Epithelial cell of proximal tubule (primary cell): ENCODE measurements around the gene SMIM5. TPM values are rescaled to one million over a fixed set of nuclear protein-coding genes. Genes with fewer than 3 reads are reported as not detected.
A peak's percentile ranks its signal among the peaks of the same experiment; 100 is the strongest.

Source experiments
- DNase-seq: peaks from one replicate; pipeline ENCODE4 v3.0.0-alpha.2; 2011; ENCODE audit warnings: low read depth
- H3K4me3 ChIP-seq: 2 replicates; pipeline ENCODE4 v1.5.1; 2011; ENCODE audit warnings: low read depth, mild to moderate bottlenecking, low read length
- total RNA-seq: library from RNA; depleted of rRNA; stranded (reverse); fragments of >200 nt; gene quantifications from 2 replicates; pipeline ENCODE4 v1.2.3, GENCODE V29; 2015
- TF ChIP-seq, protein P1 (sequence below): conservative IDR thresholded peaks from 2 replicates; pipeline ENCODE4 v1.5.1; 2012; ENCODE audit warnings: low read depth, mild to moderate bottlenecking, low read length

Gene SMIM5, protein sequence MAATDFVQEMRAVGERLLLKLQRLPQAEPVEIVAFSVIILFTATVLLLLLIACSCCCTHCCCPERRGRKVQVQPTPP
- total RNA-seq: 0.63 and 0.94 TPM in 2 replicates

DNA sequence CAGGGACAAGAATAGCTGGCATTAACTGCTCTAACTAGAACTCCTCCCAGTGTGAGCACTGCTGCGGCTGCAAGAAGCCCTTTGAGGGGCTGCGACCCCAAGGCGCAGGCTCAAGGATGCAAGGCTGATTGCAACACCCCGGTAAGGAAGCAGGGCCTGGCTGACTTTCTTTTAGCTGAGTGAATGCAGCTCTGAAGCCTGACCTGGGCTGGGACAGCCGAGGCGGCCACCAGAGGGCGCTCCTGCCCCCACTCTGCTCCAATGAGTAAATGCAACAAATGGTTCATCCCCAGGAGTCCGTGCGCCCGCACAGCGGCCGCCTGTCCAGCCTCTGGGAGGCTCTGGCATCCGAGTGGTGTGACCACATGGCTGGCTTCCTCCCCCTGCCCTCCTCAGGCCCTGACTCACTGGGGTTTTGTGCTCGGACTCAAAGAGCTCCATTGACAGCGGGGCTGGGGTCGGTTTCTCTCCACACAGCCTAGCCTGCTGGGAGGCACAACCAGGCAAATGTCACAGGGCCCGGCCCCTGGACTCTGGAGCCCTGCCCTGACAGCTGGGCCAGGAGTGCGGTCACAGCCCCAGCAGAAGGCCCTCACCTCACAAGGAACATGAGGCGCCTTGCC is at the start of gene SMIM5:
Gene SMIM5 (plus strand): TSS at position 572 of the 623 bp plus-strand sequence. CDS start 6,768 bp downstream, outside the sequence.
- DNase-seq: peak; percentile 25
- no peak within 1 kb of the TSS for H3K4me3 ChIP-seq
- TF ChIP-seq, protein P1, sequence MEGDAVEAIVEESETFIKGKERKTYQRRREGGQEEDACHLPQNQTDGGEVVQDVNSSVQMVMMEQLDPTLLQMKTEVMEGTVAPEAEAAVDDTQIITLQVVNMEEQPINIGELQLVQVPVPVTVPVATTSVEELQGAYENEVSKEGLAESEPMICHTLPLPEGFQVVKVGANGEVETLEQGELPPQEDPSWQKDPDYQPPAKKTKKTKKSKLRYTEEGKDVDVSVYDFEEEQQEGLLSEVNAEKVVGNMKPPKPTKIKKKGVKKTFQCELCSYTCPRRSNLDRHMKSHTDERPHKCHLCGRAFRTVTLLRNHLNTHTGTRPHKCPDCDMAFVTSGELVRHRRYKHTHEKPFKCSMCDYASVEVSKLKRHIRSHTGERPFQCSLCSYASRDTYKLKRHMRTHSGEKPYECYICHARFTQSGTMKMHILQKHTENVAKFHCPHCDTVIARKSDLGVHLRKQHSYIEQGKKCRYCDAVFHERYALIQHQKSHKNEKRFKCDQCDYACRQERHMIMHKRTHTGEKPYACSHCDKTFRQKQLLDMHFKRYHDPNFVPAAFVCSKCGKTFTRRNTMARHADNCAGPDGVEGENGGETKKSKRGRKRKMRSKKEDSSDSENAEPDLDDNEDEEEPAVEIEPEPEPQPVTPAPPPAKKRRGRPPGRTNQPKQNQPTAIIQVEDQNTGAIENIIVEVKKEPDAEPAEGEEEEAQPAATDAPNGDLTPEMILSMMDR: peak; percentile 87

DNA sequence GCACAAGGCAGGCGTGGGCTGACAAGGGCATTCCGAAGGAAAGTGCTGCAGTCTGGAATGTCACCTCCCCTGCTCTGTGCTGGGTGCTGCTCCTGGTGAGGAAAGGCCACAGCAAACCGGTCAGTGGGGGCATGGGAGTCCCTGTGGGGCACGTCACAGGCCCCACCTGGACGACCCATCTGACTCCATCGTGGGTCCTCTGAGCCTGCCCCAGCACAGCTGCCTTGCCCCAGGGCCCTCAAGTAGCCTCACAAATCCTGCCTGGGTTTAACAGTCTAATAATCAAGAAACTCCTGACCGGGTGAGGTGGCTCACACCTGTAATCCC is 48.4 kb upstream of the SMIM5 start:
- no peak for DNase-seq
- no peak overlapping the region for H3K4me3 ChIP-seq
- TF ChIP-seq, protein P1: no peak

DNA sequence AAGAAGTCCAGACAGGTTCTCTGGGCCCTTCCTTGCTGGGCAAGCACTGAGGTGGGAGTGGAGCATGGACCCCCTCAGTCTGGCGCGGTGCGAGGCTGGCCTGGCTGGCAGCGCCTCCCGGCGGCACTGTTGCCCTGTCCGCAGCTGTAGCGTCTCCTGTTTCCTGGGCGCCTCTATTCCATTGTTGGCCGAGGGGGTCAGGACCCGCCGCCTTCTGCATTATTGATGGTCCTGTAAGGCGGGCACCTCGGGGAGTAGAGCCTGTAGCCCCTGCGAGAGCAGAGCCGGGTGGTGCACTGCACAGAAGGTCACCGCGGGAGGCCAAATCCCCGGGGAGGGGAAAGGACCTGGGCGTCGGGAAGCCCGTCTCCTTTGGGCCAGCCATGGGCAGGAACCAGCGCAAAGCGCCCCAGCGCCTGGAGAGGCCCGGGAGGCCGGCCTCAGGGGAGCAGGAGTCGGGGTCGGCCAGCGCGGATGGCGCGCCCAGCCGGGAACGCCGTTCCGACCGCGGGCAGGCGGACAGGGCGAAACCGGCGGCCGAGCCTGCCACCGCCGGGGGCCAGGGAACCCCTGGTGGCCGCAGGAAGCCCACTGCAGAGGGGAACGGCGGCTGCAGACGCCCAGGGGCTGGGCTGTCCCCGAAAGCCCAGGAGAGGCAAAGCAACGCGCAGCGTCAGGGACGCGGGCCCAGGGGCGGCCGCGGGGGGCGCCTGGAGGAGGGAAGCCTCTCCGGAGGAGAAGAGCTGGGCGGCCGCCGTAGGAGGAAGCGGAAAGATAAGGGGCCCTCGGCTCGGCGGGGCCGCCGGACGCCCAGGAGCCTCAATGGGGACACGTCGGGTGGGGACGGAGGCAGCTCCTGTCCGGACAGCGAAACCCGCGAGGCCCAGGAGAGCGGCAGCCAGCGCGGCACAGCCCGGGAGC is 45.3 kb upstream of the SMIM5 start, which contains the start of gene MYO15B:
Gene MYO15B (plus strand): TSS at position 126 of the 921 bp plus-strand sequence. CDS start 258 bp downstream, at position 384.
- no peak for DNase-seq
- TF ChIP-seq, protein P1: no peak
- no peak within 1 kb of the TSS for H3K4me3 ChIP-seq

DNA sequence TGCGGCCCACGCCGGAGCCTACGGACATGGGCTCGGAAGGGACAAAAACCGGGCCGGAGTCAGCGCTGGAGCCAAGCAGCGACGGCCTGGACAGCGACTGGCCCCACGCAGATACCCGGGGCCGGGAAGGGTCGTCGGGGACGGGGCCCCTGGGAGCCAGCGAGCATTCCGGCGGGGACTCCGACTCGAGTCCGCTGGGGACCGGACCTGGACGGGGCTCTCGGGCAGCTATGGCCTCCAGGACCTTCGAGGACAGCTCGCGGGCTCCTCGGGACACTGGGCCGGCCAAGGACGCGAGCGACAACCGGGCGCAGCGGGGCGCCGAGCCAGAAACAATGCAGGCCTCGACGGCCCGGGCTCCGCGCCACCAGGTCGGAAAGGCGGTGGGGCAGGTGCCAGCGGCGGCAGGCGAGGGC is 44.6 kb upstream of the SMIM5 start:
- peak overlapping the region; percentile 16 for H3K4me3 ChIP-seq
- no peak for DNase-seq
- TF ChIP-seq, protein P1: no peak

DNA sequence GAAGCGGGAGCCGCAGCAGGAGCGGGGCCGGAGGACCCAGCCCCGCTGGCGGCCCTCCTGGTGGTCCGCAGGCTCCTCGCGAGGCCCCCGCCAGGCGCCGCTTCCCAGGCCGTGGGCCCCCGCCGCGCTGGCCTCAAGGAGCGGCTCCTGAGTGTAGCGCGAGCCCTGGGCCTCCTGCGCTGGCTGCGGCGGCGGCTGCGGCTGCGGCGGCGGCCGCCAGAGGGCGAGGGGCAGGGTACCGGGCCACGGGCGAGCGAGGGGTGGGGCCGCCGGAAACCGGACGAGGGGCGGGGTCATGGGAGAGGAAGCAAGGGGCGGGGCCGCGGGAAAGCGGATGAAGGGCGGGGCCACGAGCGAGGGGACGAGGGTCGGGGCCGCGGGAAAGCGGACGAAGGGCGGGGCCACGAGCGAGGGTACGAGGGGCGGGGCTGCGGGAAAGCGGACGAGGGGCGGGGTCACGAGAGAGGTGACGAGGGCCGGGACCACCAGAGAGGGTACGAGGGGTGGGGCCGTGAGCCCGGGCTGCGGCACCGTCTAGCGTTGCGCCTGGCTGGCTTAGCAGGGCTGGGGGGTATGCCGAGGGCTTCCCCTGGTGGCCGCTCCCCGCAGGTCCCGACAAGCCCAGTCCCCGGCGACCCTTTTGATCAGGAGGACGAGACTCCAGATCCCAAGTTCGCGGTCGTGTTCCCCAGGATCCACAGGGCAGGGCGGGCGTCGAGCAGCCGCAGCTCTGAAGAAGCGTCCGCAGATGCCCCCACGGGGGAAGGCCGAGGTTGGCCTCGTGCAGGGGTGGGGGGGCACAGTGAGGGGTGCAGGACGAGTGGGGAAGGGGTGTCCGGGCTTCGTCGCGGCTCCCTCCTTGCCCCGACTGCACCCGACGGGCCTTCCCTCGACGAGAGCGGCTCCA is 44.0 kb upstream of the SMIM5 start:
- H3K4me3 ChIP-seq: peak overlapping the region; percentile 62
- TF ChIP-seq, protein P1: peak; percentile 37
- DNase-seq: no peak

DNA sequence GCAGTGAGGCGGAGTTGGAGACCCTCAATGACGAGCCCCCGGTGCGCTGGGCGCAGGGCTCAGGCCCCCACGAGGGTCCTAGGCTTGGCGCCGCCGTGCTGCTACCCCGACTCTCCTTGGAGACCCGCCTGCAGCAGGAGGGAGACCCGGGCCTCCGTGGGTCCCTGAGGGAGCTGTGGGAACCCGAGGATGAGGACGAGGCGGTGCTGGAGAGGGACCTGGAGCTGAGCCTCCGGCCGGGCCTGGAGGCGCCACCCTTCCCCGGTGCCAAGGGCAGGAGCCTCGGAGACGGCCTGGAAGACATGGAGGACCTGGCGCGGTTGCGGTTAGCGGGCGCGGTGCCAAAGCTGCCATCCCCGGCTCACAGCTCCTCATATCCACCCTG is 43.3 kb upstream of the SMIM5 start:
- TF ChIP-seq, protein P1: no peak
- DNase-seq: no peak
- H3K4me3 ChIP-seq: peak overlapping the region; percentile 62
